Right atrium auricular region (tissue), 2 donors: ENCODE data around the gene PLAAT2. TPM values are rescaled to one million over a fixed set of nuclear protein-coding genes. Genes with fewer than 3 reads are reported as not detected.

Source experiments
- DNase-seq: peaks from one replicate; pipeline ENCODE4 v3.0.0-alpha.2; 2019; ENCODE audit warnings: low spot score
- H3K27ac ChIP-seq, 2 donors: fragments of 200-600 bp; sonication (generic); 1 replicate in 1 of 2; 2 replicates in 1 of 2; pipeline ENCODE4 v1.5.1; 2016 to 2019
- H3K27me3 ChIP-seq, 2 donors: fragments of 200-600 bp; sonication (generic); one replicate each; pipeline versions ENCODE4 v1.5.1 to v1.6.0; 2017 to 2019
- H3K36me3 ChIP-seq: fragments of 200-600 bp; sonication (generic); one replicate; pipeline ENCODE4 v1.5.1; 2016
- H3K4me1 ChIP-seq, 2 donors: fragments of 200-600 bp; sonication (generic); one replicate each; pipeline versions ENCODE4 v1.5.1 to v1.6.0; 2017 to 2019
- H3K4me3 ChIP-seq, 2 donors: fragments of 200-600 bp; sonication (generic); 1 replicate in 1 of 2; 2 replicates in 1 of 2; pipeline ENCODE4 v1.5.1; 2017 to 2019; ENCODE audit warnings: mild to moderate bottlenecking in 1 of 2, moderate library complexity in 1 of 2
- H3K9me3 ChIP-seq, 2 donors: fragments of 200-600 bp; sonication (generic); one replicate each; pipeline ENCODE4 v1.5.1; 2019
- total RNA-seq, 2 donors: library from RNA; depleted of rRNA; stranded (reverse); fragments of >200 nt; gene quantifications; one replicate each; pipeline ENCODE4 v1.1.0, GENCODE V29; 2016
- TF ChIP-seq, protein P1 (sequence below), 2 donors: fragments of 200-600 bp; sonication (generic); IDR thresholded peaks; one replicate each; pipeline ENCODE4 v1.5.1; 2019; ENCODE audit warnings: antibody characterized with exemption in 2 of 2

The PLAAT2 gene
- total RNA-seq, 2 donors from 2014 or later = not detected

DNA sequence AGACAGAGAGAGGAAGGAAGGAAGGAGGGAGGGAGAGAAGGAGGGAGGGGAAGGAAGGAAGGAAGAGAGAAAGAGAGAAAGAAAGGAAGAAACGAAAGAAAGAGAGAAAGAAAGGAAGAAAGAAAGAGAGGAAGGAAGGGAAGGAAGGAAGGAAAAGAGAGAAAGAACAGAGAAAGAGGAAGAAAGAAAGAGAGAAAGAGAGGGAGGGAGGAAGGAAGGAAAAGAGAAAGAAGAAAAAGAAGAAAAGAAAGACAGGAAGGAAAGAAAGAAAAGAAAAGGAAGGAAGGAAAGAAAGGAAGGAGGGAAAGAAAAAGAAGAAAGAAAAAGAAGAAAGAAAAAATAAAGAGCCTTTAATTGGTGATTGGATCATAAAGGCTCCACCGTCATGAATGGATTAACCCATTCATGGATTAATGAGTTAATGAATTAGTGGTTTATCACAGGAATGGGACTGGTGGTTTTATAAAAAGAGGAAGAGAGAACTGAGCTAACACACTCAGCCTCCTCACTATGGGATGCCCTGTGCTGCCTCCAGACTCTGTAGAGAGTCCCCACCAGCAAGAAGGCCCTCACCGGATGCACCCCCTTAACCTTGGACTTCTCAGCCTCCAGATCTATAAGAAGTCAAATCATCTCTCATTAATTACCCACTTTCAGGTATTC, 9.0 kb upstream of the PLAAT2 start:
- Histone ChIP-seq H3K4me1 (peaks cover 0 to 38% of the 10 kb centered on the region in 2 donors), H3K27me3 (no peaks in the 10 kb centered on the region), H3K36me3 (peaks cover 7% of the 10 kb centered on the region), H3K9me3 (no peaks in the 10 kb centered on the region), H3K4me3 (no peak overlapping the region), H3K27ac (no peak overlapping the region)
- no peak for DNase-seq
- TF ChIP-seq, protein P1, sequence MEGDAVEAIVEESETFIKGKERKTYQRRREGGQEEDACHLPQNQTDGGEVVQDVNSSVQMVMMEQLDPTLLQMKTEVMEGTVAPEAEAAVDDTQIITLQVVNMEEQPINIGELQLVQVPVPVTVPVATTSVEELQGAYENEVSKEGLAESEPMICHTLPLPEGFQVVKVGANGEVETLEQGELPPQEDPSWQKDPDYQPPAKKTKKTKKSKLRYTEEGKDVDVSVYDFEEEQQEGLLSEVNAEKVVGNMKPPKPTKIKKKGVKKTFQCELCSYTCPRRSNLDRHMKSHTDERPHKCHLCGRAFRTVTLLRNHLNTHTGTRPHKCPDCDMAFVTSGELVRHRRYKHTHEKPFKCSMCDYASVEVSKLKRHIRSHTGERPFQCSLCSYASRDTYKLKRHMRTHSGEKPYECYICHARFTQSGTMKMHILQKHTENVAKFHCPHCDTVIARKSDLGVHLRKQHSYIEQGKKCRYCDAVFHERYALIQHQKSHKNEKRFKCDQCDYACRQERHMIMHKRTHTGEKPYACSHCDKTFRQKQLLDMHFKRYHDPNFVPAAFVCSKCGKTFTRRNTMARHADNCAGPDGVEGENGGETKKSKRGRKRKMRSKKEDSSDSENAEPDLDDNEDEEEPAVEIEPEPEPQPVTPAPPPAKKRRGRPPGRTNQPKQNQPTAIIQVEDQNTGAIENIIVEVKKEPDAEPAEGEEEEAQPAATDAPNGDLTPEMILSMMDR (IDR thresholded peaks at IDR 0.05) = no peak

DNA sequence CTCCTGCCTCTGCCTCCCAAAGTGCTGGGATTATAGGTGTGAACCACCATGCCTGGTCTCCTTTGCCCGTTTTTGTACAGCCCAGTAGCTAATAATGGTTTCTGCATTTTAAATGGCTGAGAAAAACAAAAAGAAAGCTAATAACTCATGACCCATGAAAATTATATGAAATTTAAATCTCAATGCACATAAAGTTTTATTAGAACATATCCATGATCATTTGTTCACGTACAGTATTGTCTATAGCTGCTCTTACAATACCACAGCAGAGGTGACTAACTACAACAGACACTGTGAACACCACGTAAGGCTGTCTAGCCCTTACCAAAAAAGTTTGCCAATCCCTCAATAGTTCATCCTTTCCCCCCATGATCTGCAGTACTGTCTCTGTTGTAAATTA, 6.4 kb upstream of the PLAAT2 start:
- Histone ChIP-seq H3K27ac (no peak overlapping the region), H3K9me3 (no peaks in the 10 kb centered on the region), H3K27me3 (no peaks in the 10 kb centered on the region), H3K4me1 (peaks cover 0 to 35% of the 10 kb centered on the region in 2 donors), H3K36me3 (peaks cover 7% of the 10 kb centered on the region), H3K4me3 (no peak overlapping the region)
- TF ChIP-seq, protein P1 (IDR thresholded peaks at IDR 0.05) = no peak
- DNase-seq = no peak

DNA sequence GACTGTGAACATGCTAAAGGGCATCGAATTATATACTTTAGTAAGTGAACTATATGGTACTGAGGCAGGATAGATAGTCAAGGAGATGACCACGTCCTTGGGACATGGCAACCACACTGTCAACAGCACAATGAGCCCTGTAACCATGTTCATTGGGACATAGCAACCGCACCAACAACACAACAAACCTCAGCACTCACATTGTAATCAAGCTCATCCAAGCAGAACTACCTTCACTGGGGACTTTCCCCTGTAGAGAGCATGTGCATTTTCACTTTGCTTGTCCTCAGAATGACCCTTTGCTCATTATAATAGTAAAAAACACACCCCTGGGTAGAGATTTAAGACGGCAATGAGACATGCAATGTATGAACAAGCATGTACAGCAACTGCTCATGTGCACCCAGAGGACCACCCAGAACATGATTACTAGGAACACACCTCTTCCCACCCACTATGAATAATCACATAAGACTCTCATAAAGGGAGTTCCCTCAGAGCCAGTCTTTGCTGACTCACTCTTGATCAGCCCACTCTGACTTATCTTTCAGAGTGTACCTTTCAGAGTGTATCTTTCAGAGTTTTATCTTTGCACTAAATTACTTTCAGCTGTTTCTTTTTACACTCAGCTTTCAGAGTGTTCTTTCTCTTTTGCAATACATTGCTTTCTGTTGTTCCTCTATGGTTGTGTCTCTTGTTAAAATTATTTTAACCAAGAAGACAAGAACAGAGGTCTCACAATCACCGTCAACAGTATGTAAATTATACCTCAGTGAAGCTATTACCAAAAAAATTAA, 4.1 kb upstream of the PLAAT2 start:
- H3K4me3 ChIP-seq = no peak overlapping the region

DNA sequence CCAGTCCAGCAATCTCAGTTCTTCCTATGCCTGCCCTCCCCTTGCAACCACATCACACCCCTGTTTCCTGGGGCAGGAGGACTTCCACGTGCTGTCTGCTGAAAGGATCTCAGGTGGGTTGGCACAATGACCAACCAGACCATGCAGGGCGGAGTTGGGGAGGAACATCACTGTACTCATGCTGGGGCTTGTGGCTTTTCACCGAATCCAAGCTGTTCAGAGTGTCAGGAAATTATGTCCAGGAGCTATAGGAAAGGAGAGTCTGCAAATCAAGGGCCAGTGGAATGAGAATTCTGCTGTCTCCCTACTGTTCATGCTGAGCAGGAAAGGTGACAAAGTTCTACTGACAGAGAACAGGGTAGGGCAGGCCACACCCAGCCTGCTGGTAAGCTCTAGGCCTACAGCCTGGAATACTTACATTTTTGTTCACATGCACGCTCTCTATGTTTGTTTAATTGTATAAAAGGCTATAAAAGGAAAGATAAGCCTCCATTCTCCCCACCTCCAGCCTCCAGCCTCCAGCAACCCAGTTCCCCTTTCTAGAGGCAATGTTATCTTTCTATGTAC, 1.7 kb upstream of the PLAAT2 start:
- Histone ChIP-seq H3K36me3 (no peaks in the 10 kb centered on the region), H3K27ac (no peak overlapping the region), H3K27me3 (no peaks in the 10 kb centered on the region), H3K9me3 (no peaks in the 10 kb centered on the region), H3K4me3 (no peak overlapping the region), H3K4me1 (peaks cover 0 to 31% of the 10 kb centered on the region in 2 donors)
- TF ChIP-seq, protein P1 (IDR thresholded peaks at IDR 0.05) = no peak
- no peak for DNase-seq

More for the DNA sequence above, 4.1 kb upstream of the PLAAT2 start:
- H3K27ac ChIP-seq = peak overlapping the region; percentile 43 to 68
- H3K4me1 ChIP-seq = peaks cover 0 to 25% of the 10 kb centered on the region in 2 donors
- TF ChIP-seq, protein P1 (IDR thresholded peaks at IDR 0.05) = no peak
- DNase-seq = peak; percentile 60
- no peaks in the 10 kb centered on the region for H3K36me3 ChIP-seq
- no peaks in the 10 kb centered on the region for H3K27me3 ChIP-seq
- H3K9me3 ChIP-seq = no peaks in the 10 kb centered on the region

DNA sequence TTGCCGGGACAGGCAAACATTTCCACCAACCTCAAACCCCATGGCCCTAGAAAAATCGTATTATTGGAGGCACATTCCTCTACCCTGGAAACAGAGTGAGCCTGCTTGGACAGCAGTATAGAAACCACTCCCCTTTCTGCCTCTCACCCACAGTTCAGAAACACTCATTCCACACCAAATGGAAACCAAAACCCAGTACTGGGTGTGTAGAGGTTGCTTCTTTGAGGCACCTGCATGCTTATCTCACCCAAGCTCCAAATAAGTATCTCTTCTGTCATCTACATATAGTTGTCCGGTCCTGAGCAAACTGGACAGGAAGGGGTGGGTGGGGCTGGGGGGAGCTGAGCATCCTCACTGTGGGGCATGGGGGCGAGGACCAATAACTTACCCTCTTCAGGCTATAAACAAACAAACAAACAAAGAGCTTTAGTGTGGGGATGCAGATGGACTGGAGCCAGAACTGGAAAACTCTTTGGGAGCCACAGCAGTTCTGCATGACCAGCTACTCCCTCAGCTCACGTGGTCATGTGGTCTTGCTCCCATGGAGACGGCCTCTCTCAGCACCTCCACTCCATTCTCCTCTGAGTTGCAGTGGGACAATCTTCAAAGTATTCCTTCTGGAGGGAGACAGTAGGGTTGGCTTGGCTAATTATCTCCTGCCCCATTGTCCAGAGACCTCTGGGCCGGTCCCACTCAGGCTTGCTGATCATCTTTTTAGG, 1.0 kb upstream of the PLAAT2 start:
- H3K4me1 ChIP-seq = peaks cover 0 to 31% of the 10 kb centered on the region in 2 donors
- H3K27me3 ChIP-seq = no peaks in the 10 kb centered on the region
- no peak overlapping the region for H3K4me3 ChIP-seq
- DNase-seq = no peak
- TF ChIP-seq, protein P1 (IDR thresholded peaks at IDR 0.05) = no peak
- H3K9me3 ChIP-seq = no peaks in the 10 kb centered on the region
- H3K36me3 ChIP-seq = no peaks in the 10 kb centered on the region
- H3K27ac ChIP-seq = no peak overlapping the region
